SKM-1 treated with dmso at 0.1 percent for 144 hours (cell line): ENCODE results near the gene SERGEF.

Experiments used
- DNase-seq: peaks from one replicate; lab custom pipeline; 2025; ENCODE audit not compliant: unreplicated experiment; lab: John Stamatoyannopoulos, UW

SERGEF gene

GRCh38 chr11:17760102-17761029 is 252.5 kb downstream of the SERGEF start:
- no peak for DNase-seq

GRCh38 chr11:17755891-17756290 is 257.0 kb downstream of the SERGEF start:
- DNase-seq: no peak

- DNase-seq: no peak
Measured at GRCh38 chr11:17753641-17754040, 259.2 kb downstream of the SERGEF start.

GRCh38 chr11:17753153-17753552 is 259.7 kb downstream of the SERGEF start:
- no peak for DNase-seq

- DNase-seq: no peak
Measured at GRCh38 chr11:17752144-17752543, 260.7 kb downstream of the SERGEF start.

- no peak for DNase-seq
Measured at GRCh38 chr11:17751558-17751957, 261.3 kb downstream of the SERGEF start.

- DNase-seq: no peak
Measured at GRCh38 chr11:17750801-17751165, 262.1 kb downstream of the SERGEF start.

GRCh38 chr11:17750013-17750800 is 262.6 kb downstream of the SERGEF start:
- DNase-seq: no peak

GRCh38 chr11:17748761-17749721 is 263.8 kb downstream of the SERGEF start:
- no peak for DNase-seq

GRCh38 chr11:17748044-17748443 is 264.8 kb downstream of the SERGEF start:
- no peak for DNase-seq

GRCh38 chr11:17747131-17747955 is 265.5 kb downstream of the SERGEF start:
- DNase-seq: no peak

GRCh38 chr11:17746096-17746495 is 266.8 kb downstream of the SERGEF start:
- DNase-seq: no peak

GRCh38 chr11:17745023-17745772 is 267.6 kb downstream of the SERGEF start:
- DNase-seq: no peak

GRCh38 chr11:17744151-17744940 is 268.5 kb downstream of the SERGEF start:
- no peak for DNase-seq

- DNase-seq: no peak
Measured at GRCh38 chr11:17743808-17744119, 269.1 kb downstream of the SERGEF start.

- DNase-seq: no peak
Measured at GRCh38 chr11:17743026-17743807, 269.6 kb downstream of the SERGEF start.

GRCh38 chr11:17742019-17742418 is 270.8 kb downstream of the SERGEF start:
- DNase-seq: no peak

GRCh38 chr11:17741487-17741886 is 271.4 kb downstream of the SERGEF start:
- DNase-seq: no peak
